GM23338 (cell line): Measurements from ENCODE around the gene TLCD3B. TPM values are rescaled to one million over a fixed set of nuclear protein-coding genes. Genes with fewer than 3 reads are reported as not detected.

Source experiments
- ATAC-seq: fragments of 200-7000 bp; cut with Tn5 transposase; 3 replicates; pipeline ENCODE4 v1.9.1; 2020
- DNase-seq: peaks from one replicate; pipeline ENCODE4 v3.0.0-alpha.2; 2015; ENCODE audit warnings: low spot score
- H2AFZ ChIP-seq: fragments of 200-600 bp; sonication (generic); 2 replicates; pipeline ENCODE4 v1.8.0; 2016; ENCODE audit warnings: antibody characterized with exemption, mild to moderate bottlenecking, moderate library complexity
- H3F3A ChIP-seq: fragments of 200-600 bp; sonication (generic); replicated peaks from 2 replicates; pipeline ENCODE4 v1.8.0; 2017; ENCODE audit warnings: antibody characterized with exemption, mixed run types, low read depth
- H3K27ac ChIP-seq: fragments of 200-600 bp; sonication (generic); 2 replicates; pipeline ENCODE4 v1.6.1; 2016; ENCODE audit warnings: low read depth
- H3K27me3 ChIP-seq: fragments of 200-600 bp; sonication (generic); 2 replicates; pipeline ENCODE4 v1.8.0; 2016; ENCODE audit warnings: mild to moderate bottlenecking, mixed run types, moderate library complexity; ENCODE audit not compliant: insufficient read depth
- H3K36me3 ChIP-seq: fragments of 200-600 bp; sonication (generic); 2 replicates; pipeline ENCODE4 v1.8.0; 2016; ENCODE audit warnings: mild to moderate bottlenecking; ENCODE audit not compliant: insufficient read depth
- H3K4me1 ChIP-seq: fragments of 200-600 bp; sonication (generic); 2 replicates; pipeline ENCODE4 v1.8.0; 2016; ENCODE audit warnings: mild to moderate bottlenecking, moderate library complexity; ENCODE audit not compliant: insufficient read depth
- H3K4me2 ChIP-seq: fragments of 200-600 bp; sonication (generic); 2 replicates; pipeline ENCODE4 v1.7.1; 2017; ENCODE audit warnings: mixed run types
- H3K4me3 ChIP-seq: fragments of 200-600 bp; sonication (generic); 2 replicates; pipeline ENCODE4 v1.6.1; 2016; ENCODE audit warnings: mixed run types
- H3K79me2 ChIP-seq: fragments of 200-600 bp; sonication (generic); replicated peaks from 2 replicates; pipeline ENCODE4 v1.8.0; 2017; ENCODE audit warnings: mild to moderate bottlenecking; ENCODE audit not compliant: insufficient read depth
- H3K9me2 ChIP-seq: fragments of 200-600 bp; sonication (generic); 2 replicates; pipeline ENCODE4 v1.8.0; 2017; ENCODE audit not compliant: insufficient read depth
- H4K20me1 ChIP-seq: fragments of 200-600 bp; sonication (generic); replicated peaks from 2 replicates; pipeline ENCODE4 v1.8.0; 2017; ENCODE audit warnings: mild to moderate bottlenecking; ENCODE audit not compliant: insufficient read depth
- H3K27ac Mint-ChIP-seq: 2 replicates; pipeline ENCODE4 v1.8.0; 2020; ENCODE audit warnings: inconsistent platforms, mild to moderate bottlenecking, moderate library complexity, mixed read lengths
- H3K27me3 Mint-ChIP-seq: 3 replicates; pipeline ENCODE4 v1.8.0; 2022; ENCODE audit warnings: low read depth, mild to moderate bottlenecking, moderate library complexity, mixed read lengths, inconsistent platforms; ENCODE audit not compliant: insufficient read depth, poor library complexity
- H3K36me3 Mint-ChIP-seq: 3 replicates; pipeline ENCODE4 v1.8.0; 2021; ENCODE audit warnings: low read depth, mild to moderate bottlenecking, inconsistent platforms, moderate library complexity, mixed read lengths
- H3K4me1 Mint-ChIP-seq: 3 replicates; pipeline ENCODE4 v1.8.0; 2020; ENCODE audit warnings: mild to moderate bottlenecking, inconsistent platforms, mixed read lengths
- H3K4me3 Mint-ChIP-seq: 3 replicates; pipeline ENCODE4 v1.8.0; 2021; ENCODE audit warnings: moderate library complexity, mild to moderate bottlenecking, inconsistent platforms, mixed read lengths
- H3K9me3 Mint-ChIP-seq: 3 replicates; pipeline ENCODE4 v1.8.0; 2020; ENCODE audit warnings: moderate library complexity, mild to moderate bottlenecking, inconsistent platforms, mixed read lengths
- CREB1 ChIP-seq: fragments of 250-450 bp; sonication (Bioruptor Pico); IDR thresholded peaks from 2 replicates; pipeline ENCODE4 v1.5.0; 2020; ENCODE audit warnings: low read depth, mild to moderate bottlenecking, moderate library complexity
- EZH2 ChIP-seq: fragments of 200-600 bp; sonication (generic); IDR thresholded peaks from one replicate; pipeline ENCODE4 v1.8.0; 2017; ENCODE audit warnings: antibody characterized with exemption, mild to moderate bottlenecking, low read depth; ENCODE audit not compliant: unreplicated experiment
- EZH2phosphoT487 ChIP-seq: fragments of 200-600 bp; sonication (generic); IDR thresholded peaks from one replicate; pipeline ENCODE4 v1.8.1; 2018; ENCODE audit warnings: antibody characterized with exemption; ENCODE audit not compliant: unreplicated experiment
- POLR2AphosphoS5 ChIP-seq: IDR thresholded peaks from 2 replicates; pipeline ENCODE4 v1.6.1; 2016; ENCODE audit warnings: antibody characterized with exemption, low read depth
- polyA plus RNA-seq: library from polyadenylated mRNA; unstranded; fragments of >200 nt; fragmentation: Nextera tagmentation; extraction: Ambion mirVana; gene quantifications from 2 replicates; pipeline ENCODE4 v1.2.1, GENCODE V29; 2016
- total RNA-seq: library from RNA; depleted of rRNA; stranded (reverse); fragments of >200 nt; shearing (Covaris generic); gene quantifications from 2 replicates; pipeline ENCODE4 v1.2.3, GENCODE V29; 2014
- TF ChIP-seq, protein P1 (sequence below): fragments of 250-450 bp; sonication (Bioruptor Pico); IDR thresholded peaks from 2 replicates; pipeline ENCODE4 v1.5.0; 2020; ENCODE audit warnings: mild to moderate bottlenecking, moderate library complexity
- TF ChIP-seq, protein P2 (sequence below): IDR thresholded peaks from one replicate; pipeline ENCODE4 v1.6.1; 2018; ENCODE audit warnings: antibody characterized with exemption; ENCODE audit not compliant: unreplicated experiment

TLCD3B gene
- total and polyA plus RNA-seq, 2 experiments from 2014 or later, result 14.2 to 37.4 TPM

DNA sequence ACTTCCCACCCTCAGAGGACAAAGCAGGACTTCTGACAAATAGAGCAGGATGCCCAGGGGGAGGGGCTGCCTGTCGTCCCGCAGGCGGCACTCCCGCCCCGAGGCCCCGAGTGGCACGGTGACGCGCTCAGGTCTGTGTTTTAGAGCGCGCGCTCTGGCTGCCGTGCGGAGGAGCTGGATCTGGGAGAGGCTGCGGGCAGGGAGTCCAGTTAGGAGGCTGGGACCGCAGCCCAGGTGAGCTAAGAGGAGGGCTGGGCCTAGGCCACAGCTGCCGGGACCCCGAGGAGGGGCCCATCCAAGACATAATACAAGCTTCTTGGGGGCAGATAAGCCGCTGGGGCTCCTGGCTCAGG, 26.7 kb downstream of the TLCD3B start (continued):
- TF ChIP-seq, protein P1, sequence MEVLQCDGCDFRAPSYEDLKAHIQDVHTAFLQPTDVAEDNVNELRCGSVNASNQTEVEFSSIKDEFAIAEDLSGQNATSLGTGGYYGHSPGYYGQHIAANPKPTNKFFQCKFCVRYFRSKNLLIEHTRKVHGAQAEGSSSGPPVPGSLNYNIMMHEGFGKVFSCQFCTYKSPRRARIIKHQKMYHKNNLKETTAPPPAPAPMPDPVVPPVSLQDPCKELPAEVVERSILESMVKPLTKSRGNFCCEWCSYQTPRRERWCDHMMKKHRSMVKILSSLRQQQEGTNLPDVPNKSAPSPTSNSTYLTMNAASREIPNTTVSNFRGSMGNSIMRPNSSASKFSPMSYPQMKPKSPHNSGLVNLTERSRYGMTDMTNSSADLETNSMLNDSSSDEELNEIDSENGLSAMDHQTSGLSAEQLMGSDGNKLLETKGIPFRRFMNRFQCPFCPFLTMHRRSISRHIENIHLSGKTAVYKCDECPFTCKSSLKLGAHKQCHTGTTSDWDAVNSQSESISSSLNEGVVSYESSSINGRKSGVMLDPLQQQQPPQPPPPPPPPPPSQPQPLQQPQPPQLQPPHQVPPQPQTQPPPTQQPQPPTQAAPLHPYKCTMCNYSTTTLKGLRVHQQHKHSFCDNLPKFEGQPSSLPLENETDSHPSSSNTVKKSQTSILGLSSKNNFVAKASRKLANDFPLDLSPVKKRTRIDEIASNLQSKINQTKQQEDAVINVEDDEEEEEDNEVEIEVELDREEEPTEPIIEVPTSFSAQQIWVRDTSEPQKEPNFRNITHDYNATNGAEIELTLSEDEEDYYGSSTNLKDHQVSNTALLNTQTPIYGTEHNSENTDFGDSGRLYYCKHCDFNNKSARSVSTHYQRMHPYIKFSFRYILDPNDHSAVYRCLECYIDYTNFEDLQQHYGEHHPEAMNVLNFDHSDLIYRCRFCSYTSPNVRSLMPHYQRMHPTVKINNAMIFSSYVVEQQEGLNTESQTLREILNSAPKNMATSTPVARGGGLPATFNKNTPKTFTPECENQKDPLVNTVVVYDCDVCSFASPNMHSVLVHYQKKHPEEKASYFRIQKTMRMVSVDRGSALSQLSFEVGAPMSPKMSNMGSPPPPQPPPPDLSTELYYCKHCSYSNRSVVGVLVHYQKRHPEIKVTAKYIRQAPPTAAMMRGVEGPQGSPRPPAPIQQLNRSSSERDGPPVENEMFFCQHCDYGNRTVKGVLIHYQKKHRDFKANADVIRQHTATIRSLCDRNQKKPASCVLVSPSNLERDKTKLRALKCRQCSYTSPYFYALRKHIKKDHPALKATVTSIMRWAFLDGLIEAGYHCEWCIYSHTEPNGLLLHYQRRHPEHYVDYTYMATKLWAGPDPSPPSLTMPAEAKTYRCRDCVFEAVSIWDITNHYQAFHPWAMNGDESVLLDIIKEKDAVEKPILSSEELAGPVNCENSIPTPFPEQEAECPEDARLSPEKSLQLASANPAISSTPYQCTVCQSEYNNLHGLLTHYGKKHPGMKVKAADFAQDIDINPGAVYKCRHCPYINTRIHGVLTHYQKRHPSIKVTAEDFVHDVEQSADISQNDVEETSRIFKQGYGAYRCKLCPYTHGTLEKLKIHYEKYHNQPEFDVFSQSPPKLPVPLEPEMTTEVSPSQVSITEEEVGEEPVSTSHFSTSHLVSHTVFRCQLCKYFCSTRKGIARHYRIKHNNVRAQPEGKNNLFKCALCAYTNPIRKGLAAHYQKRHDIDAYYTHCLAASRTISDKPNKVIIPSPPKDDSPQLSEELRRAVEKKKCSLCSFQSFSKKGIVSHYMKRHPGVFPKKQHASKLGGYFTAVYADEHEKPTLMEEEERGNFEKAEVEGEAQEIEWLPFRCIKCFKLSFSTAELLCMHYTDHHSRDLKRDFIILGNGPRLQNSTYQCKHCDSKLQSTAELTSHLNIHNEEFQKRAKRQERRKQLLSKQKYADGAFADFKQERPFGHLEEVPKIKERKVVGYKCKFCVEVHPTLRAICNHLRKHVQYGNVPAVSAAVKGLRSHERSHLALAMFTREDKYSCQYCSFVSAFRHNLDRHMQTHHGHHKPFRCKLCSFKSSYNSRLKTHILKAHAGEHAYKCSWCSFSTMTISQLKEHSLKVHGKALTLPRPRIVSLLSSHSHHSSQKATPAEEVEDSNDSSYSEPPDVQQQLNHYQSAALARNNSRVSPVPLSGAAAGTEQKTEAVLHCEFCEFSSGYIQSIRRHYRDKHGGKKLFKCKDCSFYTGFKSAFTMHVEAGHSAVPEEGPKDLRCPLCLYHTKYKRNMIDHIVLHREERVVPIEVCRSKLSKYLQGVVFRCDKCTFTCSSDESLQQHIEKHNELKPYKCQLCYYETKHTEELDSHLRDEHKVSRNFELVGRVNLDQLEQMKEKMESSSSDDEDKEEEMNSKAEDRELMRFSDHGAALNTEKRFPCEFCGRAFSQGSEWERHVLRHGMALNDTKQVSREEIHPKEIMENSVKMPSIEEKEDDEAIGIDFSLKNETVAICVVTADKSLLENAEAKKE, result no peak

DNA sequence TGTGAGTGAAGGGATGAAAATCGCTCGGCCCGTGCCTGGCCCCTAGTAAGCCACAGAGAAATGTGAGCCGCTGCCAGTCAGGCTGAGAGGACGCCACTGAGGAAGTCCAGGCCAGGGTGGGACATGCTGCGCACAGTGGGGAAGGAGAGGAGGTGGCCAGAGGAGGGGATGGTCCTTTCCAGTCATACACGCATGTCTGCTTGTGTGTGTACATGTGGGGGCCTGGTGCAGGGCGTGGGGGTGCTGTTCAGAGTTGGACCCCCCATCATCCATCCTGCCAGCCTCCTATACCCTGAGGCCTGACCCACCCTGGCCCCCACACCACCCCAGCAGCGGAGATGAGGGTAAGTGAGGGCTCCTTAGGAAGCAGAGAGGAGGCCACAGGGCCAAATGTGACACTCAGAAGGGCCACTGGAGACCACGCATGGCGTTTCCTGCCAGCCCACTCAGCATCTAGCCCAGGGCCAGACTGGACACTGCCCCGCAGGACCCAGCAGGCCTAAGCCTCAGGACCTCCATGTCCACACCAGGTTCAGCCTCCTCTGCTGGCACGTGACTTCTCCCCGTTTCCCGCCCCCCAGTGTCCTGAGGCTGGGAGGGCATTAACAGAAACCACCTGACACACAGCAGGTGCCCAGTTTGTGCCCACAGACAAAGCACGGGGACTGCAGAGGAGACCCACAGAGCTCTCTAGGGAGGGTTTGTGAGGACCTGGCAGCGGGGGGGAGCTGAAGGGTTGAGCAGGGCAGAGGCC, 27.2 kb downstream of the TLCD3B start:
- Mint-ChIP-seq H3K4me3 (no peak overlapping the region), H3K27me3 (peaks cover 15% of the 10 kb centered on the region), H3K36me3 (peaks cover 15% of the 10 kb centered on the region; the same call in 2 of the 3 replicates), H3K9me3 (no peaks in the 10 kb centered on the region), H3K4me1 (peaks cover 46% of the 10 kb centered on the region), H3K27ac (0 out of 2 replicates have a peak overlapping the region, but pooled peaks have one; percentile 72)
- DNase-seq (no peak), ATAC-seq (no peak)
- Histone ChIP-seq H3K27ac (no peak overlapping the region), H3K27me3 (no peaks in the 10 kb centered on the region; the same call in 1 of the 2 replicates), H3F3A (no peaks in the 10 kb centered on the region), H3K4me3 (no peak overlapping the region), H4K20me1 (peaks cover 4% of the 10 kb centered on the region; the same call in 1 of the 2 replicates), H3K9me2 (no peaks in the 10 kb centered on the region), H3K79me2 (no peaks in the 10 kb centered on the region), H2AFZ (no peak overlapping the region), H3K36me3 (no peaks in the 10 kb centered on the region), H3K4me2 (no peak overlapping the region), H3K4me1 (peaks cover 18% of the 10 kb centered on the region)
- no peak for TF ChIP-seq CREB1 (CRISPR knock-in tag)
- TF ChIP-seq POLR2AphosphoS5, result no peak
- no peak for TF ChIP-seq EZH2
- TF ChIP-seq, protein P2, sequence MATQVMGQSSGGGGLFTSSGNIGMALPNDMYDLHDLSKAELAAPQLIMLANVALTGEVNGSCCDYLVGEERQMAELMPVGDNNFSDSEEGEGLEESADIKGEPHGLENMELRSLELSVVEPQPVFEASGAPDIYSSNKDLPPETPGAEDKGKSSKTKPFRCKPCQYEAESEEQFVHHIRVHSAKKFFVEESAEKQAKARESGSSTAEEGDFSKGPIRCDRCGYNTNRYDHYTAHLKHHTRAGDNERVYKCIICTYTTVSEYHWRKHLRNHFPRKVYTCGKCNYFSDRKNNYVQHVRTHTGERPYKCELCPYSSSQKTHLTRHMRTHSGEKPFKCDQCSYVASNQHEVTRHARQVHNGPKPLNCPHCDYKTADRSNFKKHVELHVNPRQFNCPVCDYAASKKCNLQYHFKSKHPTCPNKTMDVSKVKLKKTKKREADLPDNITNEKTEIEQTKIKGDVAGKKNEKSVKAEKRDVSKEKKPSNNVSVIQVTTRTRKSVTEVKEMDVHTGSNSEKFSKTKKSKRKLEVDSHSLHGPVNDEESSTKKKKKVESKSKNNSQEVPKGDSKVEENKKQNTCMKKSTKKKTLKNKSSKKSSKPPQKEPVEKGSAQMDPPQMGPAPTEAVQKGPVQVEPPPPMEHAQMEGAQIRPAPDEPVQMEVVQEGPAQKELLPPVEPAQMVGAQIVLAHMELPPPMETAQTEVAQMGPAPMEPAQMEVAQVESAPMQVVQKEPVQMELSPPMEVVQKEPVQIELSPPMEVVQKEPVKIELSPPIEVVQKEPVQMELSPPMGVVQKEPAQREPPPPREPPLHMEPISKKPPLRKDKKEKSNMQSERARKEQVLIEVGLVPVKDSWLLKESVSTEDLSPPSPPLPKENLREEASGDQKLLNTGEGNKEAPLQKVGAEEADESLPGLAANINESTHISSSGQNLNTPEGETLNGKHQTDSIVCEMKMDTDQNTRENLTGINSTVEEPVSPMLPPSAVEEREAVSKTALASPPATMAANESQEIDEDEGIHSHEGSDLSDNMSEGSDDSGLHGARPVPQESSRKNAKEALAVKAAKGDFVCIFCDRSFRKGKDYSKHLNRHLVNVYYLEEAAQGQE, result no peak
- TF ChIP-seq EZH2phosphoT487, result no peak
